NCI-H146 treated with DMSO at 0.1 percent for 48 hours (cell line): ENCODE results near the gene ETV7.

ENCODE experiments used
- DNase-seq: peaks from one replicate; lab custom pipeline; 2025; ENCODE audit not compliant: unreplicated experiment; lab: John Stamatoyannopoulos, UW

Gene ETV7

DNA sequence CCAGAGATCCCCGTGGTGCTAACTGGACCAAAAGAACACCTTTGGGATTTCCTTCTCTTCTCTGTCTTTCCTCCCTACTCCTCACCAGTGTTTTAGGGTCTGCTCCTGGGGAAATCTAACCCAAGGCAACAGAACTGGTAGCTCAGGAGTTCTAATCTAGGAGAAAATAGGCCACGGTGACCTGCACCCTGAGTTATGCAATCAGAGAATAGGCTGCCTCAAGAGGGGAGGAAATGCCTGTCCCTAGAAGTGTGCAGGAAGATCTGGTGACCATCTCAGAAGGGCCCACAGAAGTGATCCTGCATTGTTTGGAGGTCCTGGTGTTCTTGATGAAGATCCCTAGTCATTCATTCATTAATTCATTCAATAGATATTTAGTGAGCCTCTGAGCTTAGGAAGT lies 3.4 kb downstream of the ETV7 start:
- DNase-seq, result no peak

DNA sequence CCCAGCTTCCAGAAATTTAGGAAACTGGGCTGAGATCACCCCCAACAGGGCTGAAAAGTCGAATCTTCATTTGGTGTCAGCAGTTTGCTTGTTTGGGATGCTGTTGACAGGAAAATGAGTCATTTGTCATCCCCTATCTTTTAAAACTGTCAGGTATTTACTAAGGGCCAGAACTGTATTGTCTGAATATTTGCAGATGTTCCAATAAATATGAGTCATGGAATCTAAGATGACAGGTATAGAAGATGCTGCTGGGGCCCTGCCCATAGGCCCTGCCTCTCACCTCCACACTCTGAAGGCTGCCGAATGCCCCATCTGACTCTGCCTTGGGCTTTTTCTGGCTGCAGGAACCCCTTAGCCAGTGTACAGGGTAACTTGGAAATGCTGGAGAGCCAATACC lies 3.9 kb downstream of the ETV7 start:
- no peak for DNase-seq

DNA sequence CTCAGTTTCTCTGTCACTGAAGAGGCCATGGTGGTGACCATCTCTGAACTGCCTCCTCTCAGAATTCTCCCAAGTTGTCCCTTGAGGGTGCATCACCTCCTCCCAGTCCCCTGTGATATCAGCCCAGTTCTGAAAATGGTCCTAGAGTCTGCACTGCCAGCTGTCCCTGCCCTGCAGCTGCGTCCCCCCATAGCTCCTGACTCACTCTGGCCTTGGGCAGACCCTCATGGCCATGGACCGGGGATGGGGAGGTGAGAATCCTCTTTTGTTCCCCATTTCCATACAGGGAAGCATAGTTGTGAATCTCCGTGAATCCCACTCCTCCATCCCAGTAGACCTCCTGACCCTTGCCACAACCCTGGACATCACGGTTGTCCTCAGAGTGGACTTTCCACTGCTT lies 4.5 kb downstream of the ETV7 start:
- DNase-seq, result no peak

DNA sequence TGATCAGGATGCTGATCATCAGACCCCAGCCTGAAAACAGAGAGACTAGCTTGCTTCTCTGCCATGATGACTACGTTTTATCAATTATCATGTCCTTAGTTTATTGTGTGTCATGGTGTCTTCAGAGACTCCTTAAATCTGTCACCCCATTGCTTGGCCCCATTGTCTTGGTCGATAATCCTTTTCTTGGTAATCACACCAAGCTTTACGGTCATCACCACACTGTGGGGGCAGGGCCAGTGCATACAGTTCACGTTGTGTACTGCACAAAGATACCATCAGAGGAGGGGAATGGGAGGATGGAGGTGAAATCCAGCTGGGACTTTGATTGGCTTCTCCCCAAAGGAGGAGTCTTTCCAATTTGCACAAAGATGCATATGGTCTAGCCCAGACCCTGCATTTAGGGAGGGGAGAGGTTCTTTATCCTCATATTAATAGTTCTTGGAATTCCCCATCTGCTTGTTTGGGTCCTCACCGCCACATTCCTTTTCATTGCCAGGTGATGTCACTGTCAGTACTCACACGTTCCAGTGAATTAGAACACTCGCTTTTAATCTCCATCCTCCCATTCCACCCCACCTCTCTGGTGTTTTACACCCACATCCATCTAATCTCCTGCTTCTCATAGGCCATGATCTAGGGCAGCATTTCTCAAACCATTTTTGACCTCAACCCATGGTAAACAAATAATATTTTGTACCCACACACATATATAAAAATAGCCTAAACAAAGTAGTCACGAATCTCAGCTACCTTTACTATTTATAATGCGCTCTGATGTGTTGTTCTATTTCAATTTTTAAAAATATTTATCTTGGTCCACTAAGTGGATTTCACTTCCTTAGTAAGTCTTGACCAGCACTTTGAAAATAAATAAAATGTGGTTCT lies 5.7 kb downstream of the ETV7 start:
- no peak for DNase-seq

DNA sequence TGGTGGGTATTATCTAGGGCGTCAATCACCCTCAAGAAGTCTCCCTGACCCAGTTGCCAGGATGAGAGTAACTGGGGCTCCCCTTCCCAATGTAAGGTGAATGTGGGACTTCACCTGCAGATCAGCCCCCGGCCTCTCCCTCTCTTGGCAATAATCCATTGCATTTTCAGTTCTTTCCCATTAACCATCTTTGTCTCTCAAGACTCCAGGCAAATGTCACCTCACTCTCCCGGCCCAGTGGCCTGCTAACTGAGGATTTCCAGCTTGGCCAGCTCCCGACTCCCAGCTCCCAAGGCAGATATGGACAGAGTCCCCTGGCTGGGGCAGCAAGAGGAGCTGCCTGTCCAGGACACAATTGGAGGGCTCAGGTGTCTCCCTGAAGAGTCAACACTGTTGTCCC lies 7.3 kb downstream of the ETV7 start:
- no peak for DNase-seq

DNA sequence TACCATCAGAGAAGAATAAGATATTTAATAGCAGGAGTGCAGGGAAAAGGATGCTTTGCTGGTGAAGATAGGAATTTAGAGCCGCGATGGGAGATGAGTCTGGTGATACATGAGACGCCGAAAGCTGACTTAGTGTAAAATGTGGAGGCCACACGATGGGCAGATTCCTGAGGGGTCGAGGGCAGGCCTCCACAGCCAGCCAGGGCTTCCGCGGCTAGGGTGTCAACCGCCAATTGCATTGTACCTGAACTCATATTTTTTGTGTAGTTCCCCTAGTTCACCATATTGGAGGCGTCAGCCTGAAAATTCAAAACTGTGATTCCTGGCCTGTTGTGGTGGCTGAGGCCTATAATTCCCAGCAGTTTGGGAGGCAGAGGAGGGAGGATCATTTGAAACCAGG lies 8.5 kb downstream of the ETV7 start:
- no peak for DNase-seq

DNA sequence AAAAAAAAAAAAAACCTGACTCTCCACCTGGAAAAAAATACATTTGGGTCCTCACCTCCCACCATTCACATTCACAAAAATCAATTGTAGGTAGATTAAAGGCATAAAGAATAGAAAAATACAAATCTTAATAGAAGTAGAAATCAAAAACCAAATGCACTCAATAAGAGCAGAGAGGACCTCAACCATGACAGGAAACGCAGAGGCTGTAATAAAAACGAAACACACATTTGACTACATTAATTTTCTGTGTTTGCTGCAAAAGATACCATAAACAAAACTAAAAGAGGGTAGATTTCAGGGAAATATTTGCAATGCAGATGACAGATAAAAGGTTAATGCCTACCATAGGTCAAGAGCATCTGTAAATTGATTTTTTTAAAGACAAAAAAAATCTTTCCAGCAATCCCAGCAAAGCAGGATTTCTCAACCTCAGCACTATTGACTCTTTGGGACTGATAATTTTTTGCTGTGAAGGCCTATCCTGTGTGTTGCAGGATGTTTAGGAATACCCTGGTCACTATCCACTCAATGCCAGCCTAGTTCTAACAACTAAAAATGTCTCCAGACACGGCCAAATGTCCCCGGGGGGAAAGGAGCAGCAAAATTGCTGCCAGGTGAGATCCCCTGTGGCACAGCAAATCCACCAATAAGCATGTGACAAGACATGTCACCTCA lies 9.1 kb downstream of the ETV7 start:
- DNase-seq, result no peak

DNA sequence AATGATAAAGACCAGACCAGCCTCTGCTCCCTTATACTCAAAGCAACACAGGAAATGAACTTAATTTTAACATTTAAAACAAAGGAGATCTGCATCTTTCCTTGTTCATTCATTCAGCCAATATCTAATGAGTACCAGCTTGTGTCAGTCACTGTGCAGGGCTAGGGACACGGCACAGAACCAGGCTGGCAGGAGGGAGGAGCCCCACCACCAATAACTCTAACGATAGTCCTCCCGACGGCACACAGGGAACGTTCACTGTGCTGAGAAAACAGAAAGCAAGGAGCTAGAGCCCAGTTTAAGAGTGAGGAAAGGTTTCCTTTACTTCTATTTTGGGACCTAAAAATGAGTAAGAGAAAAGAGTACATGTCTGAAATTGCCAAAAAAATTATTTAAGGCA lies 9.9 kb downstream of the ETV7 start:
- DNase-seq, result no peak

DNA sequence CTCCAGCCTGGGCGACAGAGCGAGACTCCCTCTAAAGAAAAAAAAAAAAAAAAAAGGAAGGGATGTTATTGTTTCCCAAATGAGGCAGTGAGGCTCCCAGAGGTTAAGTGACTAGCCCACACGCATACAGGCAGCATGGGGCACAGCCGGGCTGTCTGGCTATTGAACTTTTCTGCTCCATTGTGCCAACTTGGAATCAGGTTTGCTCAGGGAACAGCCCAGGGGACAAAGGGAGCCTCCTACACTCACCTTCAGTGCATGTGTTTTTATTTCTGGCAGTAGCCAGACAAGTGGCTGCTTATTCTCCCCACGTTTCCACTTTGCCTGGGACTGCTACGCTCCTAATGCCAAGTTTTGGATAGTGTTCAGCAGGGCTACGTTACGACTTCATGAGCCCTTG lies 10.7 kb downstream of the ETV7 start:
- DNase-seq, result no peak

DNA sequence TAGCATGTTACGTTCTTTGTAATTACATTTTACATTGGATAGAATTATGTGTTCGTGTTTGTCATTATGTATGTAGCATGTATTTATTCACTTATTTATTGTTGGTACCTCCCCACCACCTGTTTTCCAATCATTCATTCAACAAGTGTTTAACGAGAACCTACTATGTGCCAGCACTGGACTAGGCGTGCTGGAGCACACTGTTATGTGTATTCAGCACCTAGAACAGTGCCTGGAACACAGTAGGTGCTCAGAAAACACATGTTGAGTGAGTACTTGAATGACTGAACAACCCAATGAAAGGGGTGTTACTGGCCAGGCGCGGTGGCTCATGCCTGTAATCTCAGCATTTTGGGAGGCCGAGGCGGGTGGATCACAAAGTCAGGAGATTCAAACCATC lies 11.3 kb downstream of the ETV7 start:
- no peak for DNase-seq

DNA sequence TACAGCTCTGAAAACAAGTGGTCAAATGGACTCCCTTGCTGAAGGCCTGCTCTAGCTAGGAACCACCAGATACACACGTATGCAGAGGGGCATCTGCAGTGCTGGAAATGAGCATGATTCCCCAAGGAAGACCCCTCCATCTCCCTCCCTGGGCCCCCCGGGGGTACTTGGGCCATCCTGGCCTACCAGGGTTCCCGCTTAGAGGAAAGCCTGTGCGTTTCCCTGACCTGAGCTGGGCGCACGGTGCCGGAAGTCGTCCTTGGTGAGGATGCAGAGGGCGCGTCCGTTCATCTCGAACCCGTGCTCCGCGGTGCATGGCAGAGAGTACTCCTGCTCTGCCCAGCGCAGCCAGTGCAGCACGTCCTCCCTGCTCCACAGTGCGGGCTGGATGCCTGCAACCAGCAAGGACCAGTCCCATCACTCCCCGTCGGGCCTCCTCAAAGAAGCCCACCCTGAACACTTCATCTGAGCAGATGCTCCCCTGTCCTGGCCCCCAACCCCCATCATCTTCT lies 11.8 kb downstream of the ETV7 start:
- no peak for DNase-seq

DNA sequence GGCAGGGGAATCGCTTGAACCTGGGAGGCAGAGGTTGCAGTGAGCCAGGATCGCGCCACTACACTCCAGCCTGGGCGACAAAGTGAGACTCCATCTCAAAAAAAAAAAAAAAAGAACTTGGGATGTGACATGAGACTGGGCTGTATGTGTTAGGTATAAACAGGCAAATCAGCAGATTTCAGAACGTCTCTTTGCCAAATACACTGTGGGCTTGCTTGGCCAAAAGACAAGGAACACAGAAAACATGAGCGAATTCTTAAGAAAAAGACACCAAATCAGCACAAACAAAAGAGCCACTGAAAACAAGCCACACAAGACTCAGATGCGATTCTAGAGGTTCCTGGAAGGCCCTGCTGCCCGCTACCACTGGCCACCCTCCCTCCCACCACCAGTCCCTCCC lies 12.5 kb downstream of the ETV7 start:
- DNase-seq, result no peak

DNA sequence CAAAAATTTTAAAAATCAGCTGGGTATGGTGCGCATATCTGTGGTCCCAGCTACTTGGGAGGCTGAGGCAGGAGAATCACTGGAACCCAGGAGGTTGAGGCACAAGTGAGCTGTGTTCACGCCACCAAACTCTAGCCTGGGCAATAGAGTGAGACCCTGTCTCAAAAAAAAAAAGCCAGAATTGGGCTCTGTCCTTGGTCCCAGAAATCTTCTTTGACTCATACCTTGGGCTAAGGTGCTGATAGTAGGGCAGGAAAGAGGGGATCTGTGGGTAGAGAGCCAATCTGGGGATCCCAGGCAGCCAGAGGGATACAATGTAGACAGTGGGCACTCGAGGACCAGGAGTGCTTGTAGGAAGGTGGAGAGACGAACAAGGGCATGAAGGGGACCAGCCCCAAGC lies 13.3 kb downstream of the ETV7 start:
- no peak for DNase-seq

DNA sequence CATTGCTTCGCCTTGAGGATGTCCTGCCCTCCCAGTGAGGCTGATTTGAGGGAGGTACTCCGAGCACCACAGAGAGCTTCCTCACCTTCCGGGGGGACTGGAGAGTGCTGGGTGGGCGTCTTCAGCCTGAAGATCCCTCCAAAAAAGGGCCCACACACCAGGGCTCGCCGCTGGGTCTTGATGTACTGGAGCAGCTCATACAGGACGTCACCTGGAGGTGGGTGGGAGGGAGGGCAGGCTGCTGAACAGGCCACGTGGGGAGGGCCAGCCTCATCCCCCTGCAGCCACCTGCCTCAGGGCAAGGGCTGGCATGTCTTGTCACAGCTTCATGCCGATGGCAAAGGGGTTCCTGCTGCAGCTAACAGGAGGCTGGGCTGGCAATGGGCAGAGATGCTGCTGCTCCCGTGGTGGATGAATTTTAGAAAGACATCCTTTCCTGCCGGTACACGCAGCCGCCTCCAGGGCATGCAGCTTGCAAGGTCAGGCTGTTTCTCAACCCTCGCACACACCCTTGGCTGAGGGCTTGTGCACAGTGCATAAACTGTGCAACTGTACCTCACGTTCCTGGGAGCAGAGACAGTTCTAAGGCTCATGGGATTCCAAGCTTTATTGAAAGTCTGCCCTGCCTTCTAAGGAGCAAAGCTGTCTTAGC lies 14.0 kb downstream of the ETV7 start:
- no peak for DNase-seq

DNA sequence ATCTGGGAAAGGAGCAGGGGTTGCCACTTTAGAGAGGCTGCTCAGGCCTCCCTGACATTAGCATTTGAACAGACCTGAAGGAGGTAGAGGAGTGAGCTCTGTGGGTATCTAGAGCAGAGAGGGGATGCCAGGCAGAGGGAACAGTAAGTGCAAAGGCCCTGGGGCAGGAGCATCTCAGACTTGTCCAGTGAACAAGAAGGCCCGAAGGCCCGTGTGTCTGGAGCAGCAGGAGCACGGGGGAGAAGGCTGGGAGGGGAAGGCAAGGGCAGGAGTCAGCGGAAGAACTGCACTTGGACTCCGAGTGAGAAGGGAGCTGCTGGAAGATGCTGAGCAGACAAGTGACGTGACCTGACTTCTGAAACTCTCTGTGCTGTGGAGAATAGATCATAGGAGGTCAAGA lies 15.4 kb downstream of the ETV7 start:
- no peak for DNase-seq

DNA sequence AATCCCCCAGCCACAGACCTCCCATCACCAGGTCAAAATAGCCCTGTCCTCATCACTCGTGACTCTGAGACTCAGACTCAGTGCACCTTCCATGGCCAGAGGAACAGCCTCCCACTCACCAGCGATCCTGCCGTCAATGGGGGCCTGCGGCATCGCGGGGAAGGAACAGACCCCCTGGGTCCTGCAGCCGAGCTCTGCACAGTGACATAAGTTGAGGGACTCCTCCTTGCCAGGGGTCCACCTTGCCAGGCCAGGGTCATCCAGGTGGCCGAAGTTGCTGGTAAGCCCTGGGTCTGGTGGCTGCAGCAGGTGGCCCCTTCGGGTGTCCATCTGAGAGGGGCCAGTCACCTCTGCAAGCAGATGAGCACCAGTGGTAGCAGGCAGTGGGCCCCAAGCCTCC lies 16.3 kb downstream of the ETV7 start:
- DNase-seq, result no peak

DNA sequence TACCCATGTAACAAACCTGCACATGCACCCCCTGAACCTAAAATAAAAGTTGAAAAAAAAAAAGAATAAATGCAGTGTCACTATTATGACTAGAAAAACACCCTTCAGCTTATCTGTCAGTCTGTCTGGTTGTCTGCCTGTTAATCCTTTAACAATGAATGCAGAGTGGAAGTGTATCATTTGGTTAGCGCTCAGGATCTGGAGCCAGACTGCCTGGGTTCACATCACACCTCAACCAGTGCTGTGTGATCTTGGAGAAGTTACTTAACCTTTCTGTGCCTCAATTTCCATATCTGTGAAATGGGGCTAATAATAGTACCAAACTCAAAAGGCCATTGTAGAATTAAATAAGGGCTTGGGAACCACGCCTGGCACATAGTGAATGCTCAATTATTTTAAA lies 16.8 kb downstream of the ETV7 start:
- no peak for DNase-seq

DNA sequence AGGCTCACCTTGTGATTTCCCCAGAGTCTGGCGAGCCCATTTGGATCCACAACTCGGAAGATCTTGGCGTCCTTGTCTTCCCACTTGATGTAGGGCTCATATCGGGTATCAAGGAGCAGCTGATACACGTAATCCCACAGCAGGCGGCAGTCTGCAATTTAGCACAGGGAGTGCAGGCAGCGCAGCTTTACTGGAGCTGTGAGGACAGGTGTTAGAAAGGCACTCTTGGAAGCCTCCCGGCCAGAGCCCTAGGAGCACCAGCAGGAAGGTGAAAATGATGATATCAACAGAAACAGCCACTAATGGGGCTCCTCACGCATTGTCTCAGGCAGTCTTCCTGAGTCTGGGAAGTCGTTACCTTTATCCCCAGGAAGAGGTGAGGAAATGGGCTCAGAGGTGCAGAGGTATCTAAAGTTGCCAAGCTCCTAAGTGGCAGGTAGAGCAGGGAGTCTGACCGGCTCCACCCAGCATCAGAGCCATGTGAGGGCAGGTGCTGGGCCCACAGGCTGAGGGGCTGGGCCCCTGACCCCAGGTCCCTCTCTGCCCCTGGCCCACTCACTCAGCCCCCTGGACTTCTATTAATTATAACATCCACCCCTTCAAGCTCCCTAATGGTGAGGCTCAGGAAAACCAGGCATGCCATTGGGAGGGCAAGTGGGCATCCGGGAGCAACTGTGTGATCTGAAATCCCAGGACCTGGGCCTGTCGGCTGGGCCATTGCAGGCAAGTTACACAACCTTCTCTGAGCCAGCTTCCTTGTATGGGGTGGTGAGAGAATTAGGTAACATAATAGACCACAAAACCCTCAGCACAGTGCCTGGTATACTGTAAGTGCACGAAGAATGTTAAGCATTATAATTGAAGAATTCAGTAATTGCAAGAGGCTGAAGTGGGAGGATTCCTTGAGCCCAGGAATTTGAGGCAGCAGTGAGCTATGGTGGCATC lies 18.3 kb downstream of the ETV7 start:
- DNase-seq, result peak; percentile 87

DNA sequence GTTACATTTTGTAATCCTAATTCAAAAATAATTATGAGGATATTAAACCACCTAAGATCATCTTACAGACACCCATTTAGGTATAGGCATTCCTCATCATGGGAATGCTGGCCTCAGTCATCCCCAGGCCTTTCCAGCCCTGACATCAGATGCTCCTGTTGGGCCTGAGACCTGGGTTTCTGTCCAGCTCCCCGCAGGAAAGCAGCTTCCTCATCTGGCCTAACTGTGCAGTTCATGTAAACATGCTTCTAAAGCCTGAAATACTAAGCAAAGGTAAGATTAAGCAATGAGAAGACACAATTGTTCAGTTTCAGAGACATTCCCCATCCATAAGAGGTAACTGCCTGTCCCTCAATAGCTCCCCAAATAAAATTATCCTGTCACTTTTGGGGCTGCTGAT lies 19.0 kb downstream of the ETV7 start:
- DNase-seq, result no peak

DNA sequence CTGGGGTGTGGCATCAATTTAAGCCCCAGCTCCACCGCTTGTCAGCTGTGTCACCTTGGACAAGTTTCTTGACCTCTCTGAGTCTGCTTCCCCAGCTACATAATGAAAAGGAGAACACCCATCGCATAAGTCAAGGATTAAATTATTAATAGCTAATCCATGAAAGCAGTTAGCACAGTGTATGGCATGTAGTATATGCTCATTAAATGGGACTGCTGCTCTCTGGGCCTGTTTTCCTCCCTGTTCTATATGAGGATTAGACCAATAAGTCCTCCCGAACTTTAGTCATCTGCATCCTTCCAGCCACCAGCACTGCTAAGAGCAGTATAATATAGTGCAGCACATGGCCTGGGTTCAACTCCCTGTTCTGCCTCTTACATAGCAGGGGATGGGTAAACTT lies 19.7 kb downstream of the ETV7 start:
- DNase-seq, result no peak
